Calu3 (cell line): ENCODE measurements around the gene SGMS2. TPM values are rescaled to one million over a fixed set of nuclear protein-coding genes. Genes with fewer than 3 reads are reported as not detected.
A peak's percentile ranks its signal among the peaks of the same experiment; 100 is the strongest.

Experiments
- BruUV-seq: library from RNA; stranded (reverse); fragments of 400-500 nt; replicated peaks from 2 replicates; lab custom pipeline; 2021; lab: Mats Ljungman, UMichigan
- CTCF ChIA-PET: fragments of 300-600 bp; sonication (Branson Sonifier 250); formaldehyde crosslinking; loops from one replicate; lab custom pipeline; 2022; ENCODE audit warnings: antibody characterized with exemption; lab: Charles Lee
- DNase-seq: peaks from one replicate; pipeline ENCODE4 v3.0.0; 2022
- H3K27ac Mint-ChIP-seq: one replicate; pipeline ENCODE4 v1.8.0; 2022; ENCODE audit warnings: mixed read lengths; ENCODE audit not compliant: unreplicated experiment
- H3K27me3 Mint-ChIP-seq: one replicate; pipeline ENCODE4 v1.8.0; 2022; ENCODE audit warnings: mixed read lengths; ENCODE audit not compliant: unreplicated experiment
- H3K36me3 Mint-ChIP-seq: one replicate; pipeline ENCODE4 v1.8.0; 2022; ENCODE audit warnings: mild to moderate bottlenecking, moderate library complexity, mixed read lengths; ENCODE audit not compliant: insufficient read depth, unreplicated experiment
- H3K4me1 Mint-ChIP-seq: one replicate; pipeline ENCODE4 v1.8.0; 2022; ENCODE audit warnings: mild to moderate bottlenecking, low read depth, mixed read lengths; ENCODE audit not compliant: unreplicated experiment
- H3K4me3 Mint-ChIP-seq: one replicate; pipeline ENCODE4 v1.8.0; 2022; ENCODE audit warnings: mild to moderate bottlenecking, low read depth, moderate library complexity, mixed read lengths; ENCODE audit not compliant: unreplicated experiment
- H3K9me3 Mint-ChIP-seq: one replicate; pipeline ENCODE4 v1.8.0; 2022; ENCODE audit warnings: low read depth, mixed read lengths; ENCODE audit not compliant: unreplicated experiment
- CTCF ChIP-seq: fragments of 200-600 bp; IDR thresholded peaks from one replicate; pipeline ENCODE4 v1.8.0; 2022; ENCODE audit warnings: antibody characterized with exemption; ENCODE audit not compliant: unreplicated experiment
- intact Hi-C: fragments of 100-400 bp; cut with micrococcal nuclease; formaldehyde crosslinking; loops from one replicate; pipeline ENCODE4 v1.10.0; 2022; ENCODE audit not compliant: unreplicated experiment
- total RNA-seq: library from RNA; stranded (reverse); gene quantifications from 2 replicates; pipeline ENCODE4 v1.2.3, GENCODE V29; 2022

The SGMS2 gene
- total RNA-seq, 1 experiment from 2014 or later: 67.2 TPM

DNA sequence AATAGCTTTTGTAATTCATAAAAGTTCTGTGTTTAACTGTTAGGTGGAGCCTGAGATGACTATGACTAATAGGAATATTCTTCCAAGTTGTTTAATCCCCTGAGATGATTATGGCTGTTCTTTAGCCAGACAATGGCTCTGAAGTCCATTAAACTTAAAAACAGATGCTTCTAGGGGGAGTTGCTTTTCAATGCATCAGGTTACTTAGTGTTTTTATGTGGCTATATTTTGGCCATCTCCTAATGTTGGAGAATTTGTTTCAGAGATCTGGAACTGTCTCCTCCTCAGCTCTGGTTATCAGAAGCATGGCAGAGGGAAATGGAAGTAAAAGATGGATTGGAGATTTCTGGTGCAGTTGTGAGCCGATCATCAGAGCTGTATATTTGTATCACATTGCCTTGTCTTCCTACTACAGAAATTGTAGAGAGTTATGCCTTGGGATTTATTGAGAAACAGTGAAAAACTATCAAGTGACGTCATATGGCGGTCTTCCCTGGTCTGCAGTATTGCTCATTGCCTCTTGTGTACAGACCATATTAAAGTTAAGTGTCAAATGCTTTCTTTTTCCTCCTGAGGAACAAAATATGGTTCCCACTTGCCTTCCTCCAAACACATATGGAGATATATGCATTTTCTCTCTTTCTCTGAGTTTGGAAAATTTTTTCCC, 29.8 kb downstream of the SGMS2 start:
- Mint-ChIP-seq H3K27ac (no peak overlapping the region), H3K4me3 (no peak overlapping the region), H3K4me1 (peaks cover 26% of the 10 kb centered on the region), H3K36me3 (peaks cover 7% of the 10 kb centered on the region), H3K27me3 (no peaks in the 10 kb centered on the region), H3K9me3 (peaks cover 7% of the 10 kb centered on the region)
- no TSS peak for BruUV-seq
- TF ChIP-seq CTCF: no peak
- intact Hi-C loops: no loop called here
- DNase-seq: no peak
- CTCF ChIA-PET: no interaction called here

- H3K27me3 Mint-ChIP-seq: no peaks in the 10 kb centered on the region
- no TSS peak for BruUV-seq
- TF ChIP-seq CTCF: no peak
- no peak for DNase-seq
- H3K27ac Mint-ChIP-seq: no peak overlapping the region
- intact Hi-C loops: no loop called here
- H3K36me3 Mint-ChIP-seq: peaks cover 14% of the 10 kb centered on the region
- no peak overlapping the region for H3K4me3 Mint-ChIP-seq
- CTCF ChIA-PET: no interaction called here
- peaks cover 3% of the 10 kb centered on the region for H3K9me3 Mint-ChIP-seq
- H3K4me1 Mint-ChIP-seq: peaks cover 25% of the 10 kb centered on the region
Observed at GRCh38 chr4:107855723-107856122, 31.0 kb downstream of the SGMS2 start.

- no peak for DNase-seq
- TF ChIP-seq CTCF: no peak
- Mint-ChIP-seq H3K27ac (peak overlapping the region; percentile 48), H3K4me1 (peaks cover 20% of the 10 kb centered on the region), H3K36me3 (peaks cover 13% of the 10 kb centered on the region), H3K9me3 (peaks cover 3% of the 10 kb centered on the region), H3K4me3 (no peak overlapping the region), H3K27me3 (no peaks in the 10 kb centered on the region)
- CTCF ChIA-PET: no interaction called here
- intact Hi-C loops: no loop called here
- no TSS peak for BruUV-seq
Observed at GRCh38 chr4:107856901-107857300, 32.2 kb downstream of the SGMS2 start.

DNA sequence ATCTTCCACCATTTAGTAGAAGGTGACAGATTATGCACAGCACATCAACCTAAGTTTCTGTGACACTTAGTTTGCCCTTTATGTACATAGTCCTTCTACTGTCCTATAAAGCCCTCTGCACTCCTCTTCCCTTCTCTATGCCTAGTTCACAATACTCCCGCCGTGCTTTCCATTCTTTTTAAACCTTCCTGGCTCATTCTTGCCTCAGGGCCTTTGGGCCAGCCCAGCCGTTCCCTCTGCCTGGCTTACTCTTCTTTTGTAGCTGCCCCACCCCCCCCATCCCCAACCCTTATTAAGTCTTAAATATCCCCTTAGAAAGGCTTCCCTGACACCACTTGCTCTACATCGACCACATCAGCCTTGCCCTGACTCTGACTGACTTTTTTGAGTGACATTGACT, 33.0 kb downstream of the SGMS2 start:
- CTCF ChIA-PET: no interaction called here
- no peaks in the 10 kb centered on the region for H3K27me3 Mint-ChIP-seq
- TF ChIP-seq CTCF: no peak
- no peak for DNase-seq
- no TSS peak for BruUV-seq
- H3K9me3 Mint-ChIP-seq: peaks cover 3% of the 10 kb centered on the region
- peaks cover 26% of the 10 kb centered on the region for H3K4me1 Mint-ChIP-seq
- intact Hi-C loops: no loop called here
- H3K36me3 Mint-ChIP-seq: peaks cover 13% of the 10 kb centered on the region
- no peak overlapping the region for H3K4me3 Mint-ChIP-seq
- no peak overlapping the region for H3K27ac Mint-ChIP-seq
